NCI-H1436 treated with DMSO at 0.1 percent for 48 hours (cell line): Measurements from ENCODE around the gene NKD2.
"Not testable (repeated sequence)": the region's sequence is repeated elsewhere in the genome, so short reads cannot be mapped to it uniquely, and the experiment has no call there.

Experiments used
- DNase-seq: peaks from one replicate; lab custom pipeline; 2025; lab: John Stamatoyannopoulos, UW

The NKD2 gene

GRCh38 chr5:1000831-1001230 is 7.8 kb upstream of the NKD2 start:
- DNase-seq = not testable (repeated sequence)

GRCh38 chr5:1001406-1002270 is 7.0 kb upstream of the NKD2 start:
- no peak for DNase-seq

DNA sequence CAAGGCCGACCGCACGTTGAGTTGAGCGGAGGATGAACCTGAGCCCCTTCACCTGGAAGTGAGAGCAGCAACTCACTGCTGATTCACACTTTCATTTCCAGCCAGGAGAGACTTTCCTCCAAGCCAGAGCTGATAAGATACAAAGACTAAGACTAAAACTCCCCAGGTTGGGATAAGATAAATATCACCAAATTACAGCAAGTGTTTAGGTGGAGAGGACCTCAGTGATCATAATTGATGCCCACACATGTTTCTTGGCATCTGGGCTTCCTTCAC is 6.4 kb upstream of the NKD2 start:
- DNase-seq = no peak

DNA sequence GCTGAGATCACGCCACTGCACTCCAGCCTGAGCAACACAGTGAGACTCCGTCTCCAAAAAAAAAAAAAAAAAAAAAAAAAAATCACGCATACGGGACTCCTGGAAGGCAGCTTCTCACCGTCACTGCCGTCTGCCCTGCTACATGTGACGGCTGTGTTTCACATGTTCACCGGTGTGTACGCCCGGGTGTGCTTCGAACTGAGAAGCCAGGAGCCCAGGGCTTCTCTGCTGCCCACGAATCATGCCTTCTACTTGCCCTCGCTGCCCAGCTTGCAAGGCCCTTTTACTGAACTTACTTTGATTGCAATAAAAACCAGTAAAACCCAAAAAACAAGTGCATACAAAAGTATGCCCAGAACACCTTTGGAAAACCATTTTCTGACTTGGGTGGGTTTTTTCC is 5.8 kb upstream of the NKD2 start:
- DNase-seq = no peak

- peak; percentile 70 for DNase-seq
These were observed 5.2 kb upstream of the NKD2 start for GRCh38 chr5:1003296-1003937.

DNA sequence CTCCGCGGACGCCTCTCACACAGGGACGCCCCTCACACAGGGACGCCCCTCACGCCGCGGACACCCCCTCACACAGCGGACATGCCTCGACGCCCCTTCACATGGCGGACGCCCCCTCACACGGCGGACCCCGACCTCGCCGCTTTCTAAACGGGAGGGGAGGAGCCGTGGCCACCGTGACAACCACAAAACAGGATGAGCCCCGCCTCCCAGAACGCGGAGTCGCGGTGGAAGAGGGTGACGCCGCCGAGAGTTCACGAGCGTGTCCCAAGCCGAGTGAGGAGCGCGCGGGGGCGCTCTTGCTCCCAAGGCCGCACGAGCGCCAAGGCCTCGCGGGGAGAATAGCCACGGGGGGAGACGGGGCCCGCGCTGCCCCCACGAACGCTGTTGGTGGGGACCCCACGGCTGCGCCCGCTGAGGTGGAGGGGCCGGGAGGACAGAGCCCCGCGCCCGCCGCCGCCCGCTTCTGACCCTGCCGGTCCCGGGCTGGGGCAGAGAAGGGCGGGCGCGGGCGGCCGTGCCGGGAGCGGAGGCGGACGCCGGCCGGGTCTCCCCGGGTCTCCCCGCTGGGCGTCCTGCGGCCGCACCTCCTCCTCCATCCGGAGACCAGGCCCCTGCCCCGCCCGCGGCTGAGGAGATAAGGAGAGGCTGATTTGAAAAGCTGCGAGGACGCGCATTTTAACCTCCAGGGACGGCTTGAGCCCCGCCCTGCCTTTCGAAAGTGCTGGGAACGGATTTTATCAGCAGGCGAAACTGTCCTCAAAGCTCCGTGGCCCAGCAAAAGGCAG is 3.9 kb upstream of the NKD2 start:
- no peak for DNase-seq

DNA sequence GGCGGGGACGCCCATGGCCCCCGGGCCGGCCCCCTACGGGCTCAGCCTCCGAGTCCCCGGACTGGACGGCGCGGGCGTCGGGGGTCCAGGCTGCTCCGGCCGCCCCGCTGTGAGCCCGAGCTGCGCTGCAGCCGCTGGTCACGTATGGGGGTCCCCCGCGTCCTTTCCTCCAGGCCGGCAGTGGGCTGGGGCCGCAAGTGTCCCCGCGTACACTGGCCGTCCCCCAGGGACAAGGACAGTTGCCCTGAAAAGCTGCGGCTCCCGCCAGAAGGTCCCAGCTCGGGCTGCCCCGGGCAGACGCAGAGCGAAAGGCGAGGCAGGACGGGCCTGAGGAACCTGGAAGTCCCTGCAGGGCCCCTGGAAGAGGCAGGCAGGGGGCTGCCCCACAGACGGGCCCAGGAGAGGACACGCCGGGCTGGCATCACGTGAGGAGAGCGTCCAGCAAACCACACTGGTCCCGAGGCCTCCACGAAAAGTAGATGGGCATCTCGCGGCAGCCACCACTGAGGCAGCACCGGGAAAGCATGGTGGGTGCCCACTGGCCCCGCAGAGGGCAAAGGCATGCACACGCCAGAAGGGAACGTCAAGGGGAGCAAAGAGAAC is 3.3 kb upstream of the NKD2 start:
- no peak for DNase-seq

DNA sequence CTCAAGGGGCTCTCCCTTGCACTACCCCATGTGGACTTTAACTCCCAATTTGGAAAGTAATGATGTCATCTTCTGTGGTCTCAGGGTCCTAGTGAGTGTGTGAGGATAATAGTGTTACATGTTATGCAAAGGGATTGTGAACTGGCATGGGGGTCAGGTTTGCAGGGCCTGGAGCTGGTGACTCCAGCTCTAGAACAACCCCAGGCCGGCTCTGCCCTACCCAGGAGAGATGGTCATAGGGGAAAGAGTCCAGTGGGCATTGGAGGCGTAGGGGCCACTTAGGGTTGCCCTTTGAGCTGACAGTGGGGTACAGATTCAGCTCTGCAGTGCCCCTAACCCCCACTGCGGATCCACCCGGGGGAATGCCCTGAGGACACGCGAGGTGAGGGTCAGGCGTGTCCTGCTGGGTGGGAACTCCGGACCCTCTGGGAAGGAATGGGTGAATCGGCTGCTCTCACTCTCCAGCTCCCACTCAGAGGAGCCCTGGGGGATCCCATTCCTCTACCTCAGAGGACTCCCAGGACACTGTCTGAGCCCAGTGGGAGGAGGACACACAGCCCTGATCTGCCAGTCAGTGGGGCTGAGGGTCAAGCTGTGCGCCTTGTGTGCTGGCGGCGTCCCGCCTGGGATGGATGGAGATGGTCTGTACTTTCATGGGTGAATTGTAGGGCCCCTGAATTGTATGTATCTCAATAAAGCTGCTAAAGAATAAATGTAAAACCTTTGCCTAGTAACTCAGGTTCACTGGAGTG is 2.5 kb upstream of the NKD2 start:
- no peak for DNase-seq

- DNase-seq = no peak
These were observed 1.9 kb upstream of the NKD2 start for GRCh38 chr5:1006656-1007071.

DNA sequence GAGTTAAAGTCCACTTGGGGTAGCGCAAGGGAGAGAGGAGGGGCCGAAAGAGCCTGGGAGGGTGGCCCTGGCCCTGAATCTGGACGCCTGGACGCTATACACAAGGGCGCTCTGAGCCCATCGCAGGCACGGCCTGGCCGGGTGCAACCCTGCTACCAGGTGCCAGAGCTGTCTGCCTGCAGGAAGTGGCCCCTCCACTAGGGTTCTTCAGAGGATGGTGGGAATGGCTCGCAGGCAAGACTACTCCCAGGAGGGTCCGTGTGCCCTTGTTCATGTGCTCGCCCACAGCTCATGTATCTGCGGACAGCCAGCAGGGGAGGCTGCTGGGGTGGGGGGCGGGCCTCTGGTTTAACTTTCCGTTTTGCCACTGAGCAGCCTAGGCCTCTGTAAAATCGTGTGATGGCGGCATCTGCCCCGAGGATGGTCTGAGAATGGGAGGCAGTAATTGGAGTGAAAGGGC is 1.4 kb upstream of the NKD2 start:
- no peak for DNase-seq

DNA sequence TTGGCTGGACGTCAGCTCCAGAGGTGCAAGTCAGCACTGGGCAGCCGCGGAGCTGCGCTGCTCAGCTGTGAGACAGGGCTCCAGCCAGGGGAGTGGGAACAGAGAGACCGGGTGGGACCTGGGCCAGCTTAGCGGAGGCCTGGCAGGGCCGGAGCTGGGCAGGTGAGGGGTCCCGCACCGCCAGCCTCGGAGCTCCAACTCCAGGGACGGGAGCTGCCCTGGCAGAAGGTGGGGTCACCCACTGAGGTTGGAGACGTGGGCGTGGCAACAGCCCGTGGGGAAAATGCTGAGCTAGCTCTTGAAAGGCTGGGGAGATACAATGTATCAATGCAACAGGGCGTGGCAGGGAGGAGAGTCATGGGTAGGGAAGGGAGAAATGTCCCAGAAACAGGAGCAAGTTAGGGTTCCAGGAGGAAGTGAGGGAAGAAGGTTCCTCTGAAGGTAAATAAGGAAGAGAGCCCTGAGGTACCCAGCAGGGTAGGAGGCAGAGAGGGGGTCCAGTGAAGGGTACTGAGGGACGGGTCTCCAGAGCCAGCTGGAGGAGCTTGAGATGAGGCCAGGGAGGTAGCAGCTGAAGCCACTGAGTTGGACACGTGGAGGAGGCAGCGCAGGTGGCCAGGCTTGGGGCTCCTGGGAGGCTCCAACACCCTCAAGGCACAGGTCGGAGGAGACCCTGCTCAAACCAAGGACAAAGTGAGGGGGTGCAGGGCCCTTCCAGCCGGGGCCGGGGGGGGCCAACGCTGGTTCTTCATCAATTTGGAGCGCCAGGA is 736 bp upstream of the NKD2 start:
- no peak for DNase-seq

GRCh38 chr5:1009359-1010180 is 968 bp downstream of the NKD2 start:
- DNase-seq = no peak

DNA sequence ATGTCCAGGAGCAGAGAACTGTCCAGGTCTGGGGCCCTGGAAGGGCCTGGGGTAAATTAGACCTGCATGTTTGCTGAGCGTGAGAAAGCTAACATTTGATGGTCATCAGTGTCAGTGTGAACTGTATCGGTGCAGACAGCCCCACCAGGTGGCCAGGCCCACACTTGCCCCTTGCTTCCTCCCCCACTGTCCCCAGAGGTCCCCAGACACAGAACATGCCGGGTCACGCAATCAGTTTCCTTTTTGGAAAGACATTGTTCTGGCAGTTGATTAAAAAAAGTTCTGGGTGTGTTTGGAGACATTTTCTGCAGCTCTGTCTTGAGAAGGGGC is 1.5 kb downstream of the NKD2 start:
- no peak for DNase-seq

GRCh38 chr5:1010641-1011046 is 2.0 kb downstream of the NKD2 start:
- DNase-seq = no peak

- DNase-seq = no peak
These were observed 2.6 kb downstream of the NKD2 start for GRCh38 chr5:1011226-1011631.

- no peak for DNase-seq
These were observed 3.2 kb downstream of the NKD2 start for GRCh38 chr5:1011741-1012312.

DNA sequence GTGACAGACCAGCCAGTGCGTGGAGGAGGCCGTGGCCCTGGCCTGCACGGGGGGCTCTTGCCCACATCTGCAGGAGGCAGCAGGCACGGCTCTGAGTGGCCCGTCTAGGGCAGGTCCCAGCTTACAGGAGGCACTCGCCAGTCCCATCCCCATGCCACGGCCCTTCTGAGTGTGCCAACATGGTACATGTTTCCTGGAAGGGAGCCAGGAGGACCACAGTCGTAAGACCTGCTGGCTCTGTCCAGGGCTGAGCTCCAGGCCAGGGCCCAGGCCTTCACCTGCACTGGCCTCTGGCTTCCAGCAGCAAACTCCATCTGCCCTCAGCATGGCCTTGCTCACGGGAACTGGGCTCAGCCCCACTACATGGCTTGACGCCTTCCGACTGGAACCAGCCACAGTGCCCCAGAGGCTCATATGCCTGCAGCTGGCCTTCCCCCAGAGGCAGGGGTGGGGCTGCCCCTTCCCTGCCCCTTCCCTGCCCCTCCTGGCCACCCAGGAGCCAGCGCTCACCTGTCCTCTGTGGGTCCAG is 3.8 kb downstream of the NKD2 start:
- DNase-seq = no peak

DNA sequence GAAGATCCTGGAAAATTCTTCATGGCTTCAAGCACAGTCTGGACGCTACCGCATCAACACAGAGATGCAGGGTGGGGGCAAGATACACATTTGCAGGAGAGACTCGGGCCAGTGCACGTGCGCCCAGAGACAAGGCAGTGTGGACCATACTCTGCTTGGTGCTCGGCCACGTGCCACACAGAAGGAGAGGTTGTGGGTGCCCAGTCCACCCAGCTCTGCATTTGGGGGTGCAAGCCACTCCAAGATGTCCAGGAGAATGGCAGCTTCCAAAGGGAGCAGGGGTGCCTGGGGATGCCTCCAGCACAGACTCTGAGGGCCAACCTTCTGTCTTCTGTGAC is 4.3 kb downstream of the NKD2 start:
- DNase-seq = no peak

GRCh38 chr5:1013238-1013947 is 4.8 kb downstream of the NKD2 start:
- DNase-seq = no peak
